C4-2B (cell line): ENCODE measurements around the gene ST6GALNAC3.

Experiments used
- ZFX ChIP-seq: fragments of 450-650 bp; IDR thresholded peaks from 2 replicates; pipeline ENCODE4 v1.6.1; 2017
- TF ChIP-seq, protein P1 (sequence below): fragments of 450-650 bp; conservative IDR thresholded peaks from 2 replicates; pipeline ENCODE4 v1.5.1; 2017; ENCODE audit warnings: mild to moderate bottlenecking

DNA sequence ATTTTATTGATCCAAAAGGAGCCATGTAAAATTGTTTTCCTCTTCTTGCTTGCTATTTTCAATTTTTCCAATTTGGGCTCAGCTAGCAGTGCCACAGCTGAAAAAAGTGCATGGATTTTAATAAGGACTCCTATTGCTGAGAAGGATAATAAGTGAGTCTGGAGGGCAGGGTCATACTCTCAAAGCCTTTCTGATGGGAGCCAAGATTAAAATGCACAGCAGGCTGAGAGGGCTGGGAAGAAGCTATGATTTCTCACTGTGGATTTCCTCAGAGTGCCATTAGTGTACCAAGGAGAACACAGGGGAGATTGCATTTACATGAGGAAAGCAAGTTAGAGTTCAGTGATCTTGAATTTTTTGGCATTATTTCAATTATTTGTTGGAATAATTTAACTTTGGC lies 261.3 kb downstream of the ST6GALNAC3 start:
- TF ChIP-seq, protein P1, sequence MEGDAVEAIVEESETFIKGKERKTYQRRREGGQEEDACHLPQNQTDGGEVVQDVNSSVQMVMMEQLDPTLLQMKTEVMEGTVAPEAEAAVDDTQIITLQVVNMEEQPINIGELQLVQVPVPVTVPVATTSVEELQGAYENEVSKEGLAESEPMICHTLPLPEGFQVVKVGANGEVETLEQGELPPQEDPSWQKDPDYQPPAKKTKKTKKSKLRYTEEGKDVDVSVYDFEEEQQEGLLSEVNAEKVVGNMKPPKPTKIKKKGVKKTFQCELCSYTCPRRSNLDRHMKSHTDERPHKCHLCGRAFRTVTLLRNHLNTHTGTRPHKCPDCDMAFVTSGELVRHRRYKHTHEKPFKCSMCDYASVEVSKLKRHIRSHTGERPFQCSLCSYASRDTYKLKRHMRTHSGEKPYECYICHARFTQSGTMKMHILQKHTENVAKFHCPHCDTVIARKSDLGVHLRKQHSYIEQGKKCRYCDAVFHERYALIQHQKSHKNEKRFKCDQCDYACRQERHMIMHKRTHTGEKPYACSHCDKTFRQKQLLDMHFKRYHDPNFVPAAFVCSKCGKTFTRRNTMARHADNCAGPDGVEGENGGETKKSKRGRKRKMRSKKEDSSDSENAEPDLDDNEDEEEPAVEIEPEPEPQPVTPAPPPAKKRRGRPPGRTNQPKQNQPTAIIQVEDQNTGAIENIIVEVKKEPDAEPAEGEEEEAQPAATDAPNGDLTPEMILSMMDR: no peak
- TF ChIP-seq ZFX: no peak
